PFSK-1 (cell line): ENCODE measurements around the gene XRRA1.

Source experiments
- POLR2AphosphoS5 ChIP-seq: IDR thresholded peaks from 2 replicates; pipeline ENCODE4 v1.6.1; 2012; ENCODE audit warnings: low read depth, mild to moderate bottlenecking, control low read depth, low read length, moderate library complexity
- SIN3A ChIP-seq: IDR thresholded peaks from 2 replicates; pipeline ENCODE4 v1.6.1; 2012; ENCODE audit warnings: mild to moderate bottlenecking, low read length, moderate library complexity, borderline replicate concordance; ENCODE audit not compliant: insufficient read depth
- TAF1 ChIP-seq: IDR thresholded peaks from 2 replicates; pipeline ENCODE4 v1.6.1; 2012; ENCODE audit warnings: low read length, control low read depth, borderline replicate concordance; ENCODE audit not compliant: insufficient read depth

DNA sequence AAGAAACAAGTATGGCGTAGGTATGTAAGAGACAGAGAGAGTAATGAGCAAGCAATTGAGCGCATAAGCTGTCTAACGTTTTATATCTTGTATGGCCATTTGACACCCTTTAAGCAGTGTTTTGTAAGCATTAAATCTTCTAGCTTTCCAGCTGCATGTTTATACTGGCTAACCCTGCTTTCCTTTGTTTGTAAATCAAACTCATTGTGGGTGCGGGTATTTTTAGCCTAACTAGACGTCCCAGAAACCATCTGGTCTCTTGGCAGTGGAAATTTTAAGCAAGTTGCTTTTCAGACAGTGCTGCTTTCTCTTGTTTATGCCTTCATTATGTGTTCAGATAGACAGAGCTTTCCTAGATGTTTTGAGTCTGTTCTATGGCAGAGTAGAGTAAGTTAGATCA lies 126.7 kb downstream of the XRRA1 start:
- TF ChIP-seq POLR2AphosphoS5 (no peak), SIN3A (no peak), TAF1 (no peak)
